HFF-Myc (cell line): ENCODE measurements around the gene CYP4F8.

Experiments
- DNase-seq: peaks from one replicate; pipeline ENCODE4 v3.0.0-alpha.2; 2011; ENCODE audit warnings: low read depth; ENCODE audit errors: extremely low read depth
- H3K4me3 ChIP-seq: replicated peaks from 2 replicates; pipeline ENCODE4 v1.5.1; 2011; ENCODE audit warnings: low read depth, mild to moderate bottlenecking, control low read depth, low read length
- CTCF ChIP-seq: IDR thresholded peaks from 2 replicates; pipeline ENCODE4 v1.5.1; 2012; ENCODE audit warnings: mild to moderate bottlenecking, low read depth, low read length, control low read depth; ENCODE audit errors: missing control alignments

The CYP4F8 gene

GRCh38 chr19:15629003-15629880 is 14.2 kb downstream of the CYP4F8 start:
- peak; percentile 78 for TF ChIP-seq CTCF
- H3K4me3 ChIP-seq: no peak overlapping the region
- DNase-seq: no peak

- TF ChIP-seq CTCF: no peak
- DNase-seq: no peak
- no peak overlapping the region for H3K4me3 ChIP-seq
These were observed 16.8 kb downstream of the CYP4F8 start for GRCh38 chr19:15631817-15632216.

GRCh38 chr19:15633082-15633835 is 18.2 kb downstream of the CYP4F8 start:
- no peak for DNase-seq
- TF ChIP-seq CTCF: no peak
- H3K4me3 ChIP-seq: no peak overlapping the region

- no peak for DNase-seq
- H3K4me3 ChIP-seq: no peak overlapping the region
- no peak for TF ChIP-seq CTCF
These were observed 19.1 kb downstream of the CYP4F8 start for GRCh38 chr19:15634105-15634504.

GRCh38 chr19:15635016-15635805 is 20.2 kb downstream of the CYP4F8 start:
- no peak overlapping the region for H3K4me3 ChIP-seq
- no peak for TF ChIP-seq CTCF
- DNase-seq: no peak

GRCh38 chr19:15636026-15636425 is 21.0 kb downstream of the CYP4F8 start:
- no peak overlapping the region for H3K4me3 ChIP-seq
- no peak for DNase-seq
- no peak for TF ChIP-seq CTCF
